ENCODE data around the gene LKAAEAR1.

The LKAAEAR1 gene

DNA sequence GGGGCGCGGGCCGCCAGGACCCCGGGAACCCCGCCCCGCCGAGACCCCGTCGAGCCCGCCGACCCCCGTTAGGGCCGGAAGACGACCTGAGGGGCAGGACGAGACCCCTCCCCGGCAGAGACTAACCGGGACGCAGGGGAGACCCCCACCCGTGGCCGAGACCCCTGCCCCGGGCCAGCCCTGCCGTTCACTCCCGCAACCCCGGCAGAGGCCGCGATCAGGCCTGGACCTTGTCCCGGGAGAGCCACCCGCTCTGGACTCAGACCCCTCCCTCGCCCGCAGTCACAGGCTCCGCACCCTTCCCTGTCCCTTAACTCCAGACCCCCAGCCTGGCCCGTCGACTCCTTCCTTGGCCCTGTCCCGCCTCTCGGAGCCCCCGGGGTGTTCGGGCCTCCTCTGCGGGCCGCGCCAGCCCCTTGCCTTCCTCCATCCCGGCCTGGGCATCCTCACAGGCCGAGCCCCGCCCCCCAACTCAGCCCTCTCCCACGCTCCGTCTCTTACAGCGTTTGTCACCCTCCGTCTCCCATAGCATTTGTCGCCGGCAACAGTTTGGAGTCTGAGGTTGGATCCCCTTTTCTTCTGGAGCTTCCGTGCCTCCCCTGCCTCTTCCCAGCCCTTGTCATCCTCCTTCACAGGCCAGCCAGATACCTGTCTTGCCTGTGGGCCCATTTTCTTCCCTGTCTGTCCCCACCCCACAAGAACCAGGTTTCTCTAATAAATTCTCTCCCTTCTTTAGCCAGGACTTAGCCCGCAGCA lies 20.6 kb downstream of the LKAAEAR1 start:
- peak; percentile 58 for DNase-seq

DNA sequence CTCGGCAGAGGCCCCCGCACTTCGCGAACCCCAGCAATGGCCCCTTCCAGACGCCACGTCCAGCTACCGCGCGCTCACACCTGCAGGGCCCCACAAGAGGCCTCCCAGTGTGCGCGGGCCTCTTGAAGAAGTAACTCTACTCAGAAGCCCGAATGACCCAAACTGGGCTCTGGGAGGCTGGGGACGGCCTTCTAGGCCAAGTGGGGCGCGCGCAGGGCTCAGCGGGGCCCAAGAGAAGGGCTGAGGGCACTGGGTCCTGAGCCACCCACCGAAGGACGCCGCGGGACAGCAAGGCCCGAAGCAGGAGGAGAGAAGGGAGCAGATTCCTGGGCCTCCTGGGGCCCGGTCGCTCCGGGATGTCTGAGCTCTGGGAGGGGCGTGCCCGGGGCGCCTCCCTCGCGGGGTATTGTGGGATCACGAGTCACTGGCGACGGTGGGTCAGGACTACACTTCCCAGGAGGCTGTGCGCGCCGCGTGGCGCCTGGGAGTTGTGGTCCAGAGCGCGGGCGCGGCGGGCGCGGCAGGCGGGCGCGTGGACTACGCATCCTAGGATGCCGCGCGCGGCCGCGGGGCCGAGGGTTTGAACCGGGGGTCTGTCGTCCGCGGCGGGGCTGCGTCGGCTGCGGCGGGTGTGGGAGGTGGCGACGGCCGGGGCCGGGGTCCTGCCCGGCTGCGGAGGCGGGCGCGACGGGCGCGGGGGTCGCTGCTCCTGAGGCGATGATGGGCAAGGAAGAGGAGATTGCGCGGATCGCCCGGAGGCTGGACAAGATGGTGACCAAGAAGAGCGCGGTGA lies 21.4 kb downstream of the LKAAEAR1 start, which contains the start of gene TCEA2:
TCEA2 (plus strand) TSS at position 603 of the 793 bp plus-strand sequence; CDS start at position 718, 115 bp downstream.
- peak; percentile 96 for DNase-seq

DNA sequence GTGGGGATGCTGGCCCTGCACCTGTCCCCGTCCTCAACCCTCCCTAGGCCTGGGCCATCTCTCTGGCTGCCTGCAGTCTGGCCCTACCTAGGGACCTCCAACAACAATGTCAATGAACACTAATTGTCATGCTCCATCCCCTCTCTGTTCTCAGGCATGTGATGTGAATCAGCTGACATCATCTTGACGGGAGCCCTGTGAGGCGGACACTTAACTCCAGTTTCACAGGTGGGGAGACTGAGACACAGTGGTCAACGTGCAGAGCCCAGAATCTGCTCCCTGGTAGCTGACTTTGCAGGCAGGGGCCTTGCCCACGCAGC lies 22.0 kb downstream of the LKAAEAR1 start:
- no peak for DNase-seq

DNA sequence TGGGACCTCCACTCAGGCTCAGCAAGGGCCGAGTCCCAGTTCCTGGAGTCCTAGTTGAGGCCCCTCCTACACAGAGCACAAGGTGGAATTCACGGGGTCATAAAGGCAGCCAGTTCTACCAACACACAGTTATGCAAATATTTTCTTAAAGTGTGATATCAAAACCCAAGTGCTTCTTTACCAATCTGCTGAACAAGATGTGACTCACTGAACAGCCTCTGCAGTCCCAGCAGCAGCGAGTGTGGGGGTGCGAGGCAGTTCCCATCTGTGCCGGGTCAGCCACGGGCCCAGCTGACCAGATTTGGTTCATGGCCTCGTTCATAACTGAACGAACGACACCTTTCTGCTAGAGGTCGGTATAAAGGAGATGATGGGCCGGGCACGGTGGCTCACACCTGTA lies 25.7 kb downstream of the LKAAEAR1 start:
- DNase-seq = no peak

DNA sequence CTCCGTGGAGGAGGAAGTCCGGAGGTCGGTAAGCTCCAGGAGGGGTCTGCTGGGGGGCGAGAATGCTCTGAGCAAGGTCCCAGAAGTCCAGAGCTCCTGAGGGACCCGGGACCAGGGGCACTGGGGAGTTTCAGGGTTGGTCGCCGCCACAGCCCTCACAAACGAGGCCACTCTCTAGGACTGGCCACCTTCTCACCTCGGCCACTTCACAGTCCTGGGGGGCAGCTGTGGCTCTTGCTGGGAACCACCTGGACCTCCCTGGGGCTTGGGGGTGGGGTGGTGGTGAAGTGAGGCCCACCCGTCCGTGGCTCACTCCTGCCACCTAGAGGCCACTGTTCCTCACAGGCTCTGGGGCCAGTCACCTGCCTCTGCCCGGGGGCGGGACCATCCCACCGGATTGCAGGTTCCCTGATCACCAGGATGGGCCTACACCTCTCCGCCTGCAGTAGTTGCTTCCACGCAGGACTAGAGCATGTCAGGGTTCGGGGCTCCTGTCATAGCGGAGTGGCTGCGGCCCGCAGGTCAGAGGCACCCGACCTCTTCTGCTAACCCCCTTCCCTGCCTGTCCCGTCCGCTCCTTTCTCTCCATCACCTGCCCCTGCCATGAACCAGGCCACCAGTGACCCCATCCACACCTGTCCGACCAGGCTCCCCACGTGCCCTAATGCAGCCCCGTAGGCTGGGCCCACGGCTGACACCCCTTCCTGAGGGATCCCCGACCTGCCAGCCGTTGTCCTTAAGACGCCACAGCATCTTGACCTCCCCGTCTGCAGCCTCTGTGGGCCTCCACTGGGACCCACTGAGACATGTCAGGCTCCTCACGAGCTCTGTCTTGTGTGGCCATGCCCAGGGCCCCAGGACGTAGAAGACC lies 26.3 kb downstream of the LKAAEAR1 start:
- DNase-seq = peak; percentile 63

DNA sequence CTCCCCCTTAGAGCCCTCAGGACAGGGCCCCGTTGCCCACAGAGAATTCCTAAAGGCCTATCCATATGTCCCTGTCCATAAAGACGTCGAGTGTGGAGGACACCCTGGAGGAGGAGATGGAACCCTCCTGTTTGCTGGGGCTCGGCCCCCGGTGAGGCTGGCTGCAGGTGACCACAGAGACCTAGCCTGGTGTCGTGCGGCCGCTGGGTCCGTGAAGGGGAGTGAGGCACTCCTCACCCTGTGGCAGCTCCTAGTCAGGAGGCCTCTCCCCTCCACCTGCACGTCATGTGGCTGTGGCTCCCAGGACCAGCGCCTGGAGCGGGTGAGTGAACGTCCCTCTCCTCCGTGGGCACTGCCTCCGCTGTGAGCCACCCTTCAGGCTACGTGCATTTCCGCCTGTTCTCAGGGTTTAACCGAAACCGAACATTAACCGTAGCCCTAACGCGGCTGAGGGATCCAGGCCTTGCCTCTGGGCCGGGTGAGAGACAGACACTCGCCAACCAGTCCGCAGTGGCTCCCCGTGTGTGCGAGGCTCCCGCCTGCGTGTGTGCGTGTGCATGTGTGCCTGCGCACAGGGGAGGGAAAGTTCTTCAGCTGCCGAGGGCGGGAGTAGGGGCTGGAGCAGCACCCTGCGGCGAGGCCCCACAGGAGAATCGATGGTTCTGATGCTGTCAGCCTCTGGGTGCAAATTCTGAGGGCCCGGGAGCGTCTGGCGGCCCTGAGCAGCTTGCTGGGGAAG lies 27.1 kb downstream of the LKAAEAR1 start:
- DNase-seq = no peak

DNA sequence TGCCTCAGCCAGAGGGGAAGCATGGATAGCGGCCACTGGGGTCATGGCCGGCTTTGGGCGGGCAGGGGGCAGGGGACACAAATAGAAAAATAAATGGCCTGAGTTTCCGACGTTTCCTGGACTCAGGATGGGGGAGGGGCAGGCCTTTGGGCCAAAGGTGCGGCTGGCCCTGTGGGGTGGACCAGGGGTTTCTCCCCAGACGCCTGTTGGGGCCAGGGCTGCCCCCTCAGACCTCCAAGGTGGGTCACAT lies 27.6 kb downstream of the LKAAEAR1 start:
- no peak for DNase-seq

DNA sequence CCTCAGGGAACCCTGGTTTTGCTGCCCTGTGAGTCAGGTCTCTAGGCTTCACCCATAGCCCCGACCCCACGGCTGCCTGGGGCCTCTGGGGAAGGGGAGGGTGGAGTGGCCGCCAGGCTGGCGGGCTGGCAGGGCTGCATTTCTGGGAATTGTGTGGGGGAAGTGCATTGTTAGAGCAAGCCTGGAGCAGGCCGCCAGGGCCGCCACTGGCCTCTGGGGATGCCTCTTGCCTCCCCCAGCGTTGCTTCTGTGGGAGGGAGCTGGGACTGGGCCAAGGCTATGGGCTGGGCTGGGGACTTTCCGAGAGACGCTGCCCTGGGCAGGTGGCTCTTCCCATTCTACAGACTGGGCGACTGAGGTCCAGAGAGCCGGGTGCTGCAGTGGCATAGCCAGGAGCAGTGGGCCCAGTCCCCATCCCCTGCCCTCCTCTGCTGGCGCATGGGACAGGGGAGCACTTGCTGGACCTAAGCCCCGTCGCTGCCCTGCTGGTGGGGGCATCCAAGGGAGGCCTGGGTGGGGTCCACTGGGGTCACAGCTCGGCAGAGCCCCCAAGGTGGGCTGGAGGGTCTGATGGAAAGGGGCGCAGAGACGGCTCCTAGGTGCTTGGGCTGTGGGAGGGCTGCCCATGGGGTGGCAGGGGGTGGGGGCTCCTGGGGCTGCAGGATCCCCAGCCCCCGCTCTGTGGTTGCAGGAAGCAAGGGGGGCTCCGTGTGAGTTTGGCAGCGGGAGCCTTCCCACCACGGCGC lies 28.1 kb downstream of the LKAAEAR1 start:
- DNase-seq = no peak

DNA sequence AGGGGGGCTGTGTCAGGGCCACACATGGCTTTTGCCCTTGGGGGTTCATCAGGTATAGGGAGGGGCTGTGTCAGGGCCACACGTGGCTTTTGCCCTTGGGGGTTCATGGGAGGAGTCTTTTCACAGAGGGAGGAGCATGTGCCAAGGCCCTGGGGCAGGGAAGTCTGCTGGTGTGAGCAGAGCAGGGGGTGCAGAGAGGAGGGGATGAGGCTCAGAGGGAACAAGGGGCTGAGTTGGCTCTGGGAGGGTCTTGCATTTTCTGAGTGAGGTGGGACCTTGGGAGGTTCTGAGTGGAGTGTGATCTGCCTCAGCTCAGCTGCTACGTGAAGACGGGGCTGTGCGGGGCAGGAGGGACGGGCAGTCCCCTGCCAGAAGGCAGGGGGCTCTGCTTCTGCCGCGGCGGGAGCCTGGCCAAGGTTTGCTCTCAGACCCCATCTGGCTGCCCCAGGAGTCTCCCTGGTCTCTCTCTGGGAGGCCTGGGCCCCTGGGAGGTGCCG lies 28.8 kb downstream of the LKAAEAR1 start:
- DNase-seq = no peak

DNA sequence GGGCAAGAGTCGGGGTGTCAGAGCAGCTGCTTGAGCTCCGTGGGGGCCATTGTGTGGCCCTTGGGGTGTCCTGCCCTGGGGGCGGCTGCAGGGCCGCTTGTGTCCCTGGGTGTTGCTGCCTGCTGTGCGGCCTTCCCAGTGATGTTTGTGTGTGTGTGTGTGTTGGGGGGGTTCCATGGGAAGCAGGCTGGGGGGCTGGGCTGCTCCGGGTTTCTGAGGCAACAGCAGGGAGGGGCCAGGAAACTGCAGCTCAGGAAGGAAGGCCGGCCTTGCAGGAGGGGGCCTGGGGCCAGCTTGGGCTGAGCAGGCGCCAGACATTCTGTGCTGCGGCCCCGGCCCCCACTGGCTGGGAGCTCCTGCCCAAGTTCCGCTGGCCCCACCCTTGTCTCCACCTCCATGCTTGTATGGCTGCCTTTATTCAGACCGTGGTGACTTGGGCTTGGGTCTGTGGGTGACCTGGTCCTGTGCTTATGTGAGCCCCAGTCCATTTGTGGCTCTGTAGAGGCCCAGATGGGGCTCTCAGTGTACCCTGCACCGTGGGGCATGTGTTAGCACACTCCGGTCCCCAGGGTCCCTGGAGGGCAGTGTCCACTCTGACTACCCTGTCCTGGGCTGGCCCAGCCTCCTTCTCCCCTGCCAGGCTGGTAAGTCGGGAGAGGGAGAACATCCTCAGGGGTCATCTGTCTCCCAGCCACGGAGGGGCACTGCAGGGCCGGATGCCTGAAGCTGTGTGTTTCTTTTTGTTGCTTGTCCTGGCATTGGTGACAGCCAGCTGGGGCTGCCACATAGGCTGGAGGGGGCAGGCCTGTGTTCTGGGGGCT lies 30.1 kb downstream of the LKAAEAR1 start:
- no peak for DNase-seq

DNA sequence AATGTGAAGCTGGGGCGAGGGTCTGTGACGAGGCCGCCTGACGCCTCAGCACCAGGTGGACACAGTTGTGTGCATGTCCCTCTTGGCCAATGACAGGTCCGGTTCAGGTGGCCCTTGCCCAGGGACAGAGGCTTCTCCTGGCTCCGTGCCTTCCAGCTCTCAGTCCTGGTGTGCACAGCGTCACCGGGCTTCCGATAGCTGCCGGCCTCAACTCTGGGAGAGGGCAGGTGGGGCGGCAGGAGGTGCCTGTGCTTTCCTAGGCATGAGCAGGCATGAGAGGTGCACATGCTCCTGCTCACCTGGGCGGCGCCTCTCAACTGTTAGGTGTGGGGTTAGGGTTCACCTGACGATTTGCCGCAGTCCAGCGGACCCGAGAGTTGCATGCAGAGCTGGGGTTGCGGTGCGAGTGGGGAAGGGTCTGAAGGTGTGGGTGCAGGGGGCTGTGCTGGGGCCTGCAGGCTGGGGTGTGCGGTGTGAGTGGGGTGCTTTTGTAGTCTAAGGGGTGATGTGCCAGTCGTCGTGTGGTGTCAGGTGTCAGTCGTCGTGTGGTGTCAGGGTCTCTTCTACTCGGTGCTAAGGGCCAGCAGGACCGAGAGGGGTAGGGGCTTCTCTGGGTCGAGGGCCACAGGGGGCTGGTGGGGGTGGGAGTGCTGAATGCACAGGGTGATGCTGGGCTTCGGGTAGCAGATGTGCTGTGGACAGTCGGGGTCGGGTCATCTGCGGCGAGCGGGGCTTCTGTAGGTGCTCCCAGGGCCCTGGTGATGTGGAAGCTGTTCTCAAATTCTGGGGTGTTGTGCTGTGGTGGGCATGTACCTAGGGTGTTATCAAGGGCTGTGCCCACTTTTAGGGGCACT lies 31.0 kb downstream of the LKAAEAR1 start:
- no peak for DNase-seq

DNA sequence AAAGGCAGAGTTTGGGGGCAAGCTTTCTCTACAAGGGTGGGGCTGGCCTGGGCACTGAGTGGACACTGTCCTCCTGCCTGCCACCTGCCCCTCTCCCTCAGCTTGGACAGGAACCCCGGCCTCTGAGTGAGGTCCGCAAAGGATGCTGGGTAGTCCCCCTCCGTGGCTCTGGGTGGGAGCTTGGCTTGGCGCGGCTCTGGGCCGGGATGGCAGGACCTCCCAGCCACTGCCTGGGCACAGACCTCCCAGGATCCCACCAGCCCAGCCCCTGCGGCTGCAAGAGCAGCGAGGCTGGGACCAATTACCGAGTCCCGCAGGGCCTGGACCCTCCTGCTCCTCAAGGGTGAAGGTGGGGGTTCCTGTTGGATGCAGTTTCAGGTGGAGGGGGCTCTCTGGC lies 31.9 kb downstream of the LKAAEAR1 start:
- no peak for DNase-seq

DNA sequence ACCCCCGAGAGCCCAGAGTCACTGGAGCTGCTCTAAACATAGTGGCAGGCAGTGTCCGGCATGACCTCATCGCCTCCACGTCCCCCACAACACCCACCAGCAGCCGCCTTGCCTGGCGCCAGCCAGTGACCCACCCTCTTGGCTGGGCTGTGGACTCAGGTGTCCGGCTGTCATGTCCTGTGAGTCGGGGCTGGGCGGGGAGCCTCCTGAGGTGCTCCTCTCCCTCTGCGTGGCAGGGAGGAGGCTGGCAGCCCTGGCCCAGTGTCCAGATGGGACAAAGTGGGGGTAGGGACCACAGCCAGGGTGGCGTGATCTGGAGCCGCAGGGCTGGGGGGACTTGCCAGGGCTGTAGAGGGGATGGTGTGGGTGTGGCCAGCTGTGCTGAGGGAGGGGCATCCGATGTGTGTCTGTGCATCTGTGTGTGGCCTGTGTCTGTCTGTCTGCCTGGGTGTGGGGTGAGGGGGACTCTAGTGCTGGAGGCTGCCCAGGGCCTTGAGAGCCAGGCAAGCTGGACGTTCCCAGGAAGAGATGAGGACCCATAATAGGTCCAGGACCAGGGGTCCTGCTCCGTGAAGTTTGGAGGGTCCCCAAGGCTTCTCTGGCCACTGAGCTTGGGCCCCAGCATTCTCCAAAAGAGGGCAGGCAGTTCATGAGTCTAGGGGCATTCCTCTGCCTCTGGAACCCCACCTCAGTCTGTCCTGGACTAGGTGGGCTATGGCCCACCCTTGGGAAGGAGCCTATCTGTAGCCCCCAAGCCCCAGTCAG lies 32.5 kb downstream of the LKAAEAR1 start:
- no peak for DNase-seq

DNA sequence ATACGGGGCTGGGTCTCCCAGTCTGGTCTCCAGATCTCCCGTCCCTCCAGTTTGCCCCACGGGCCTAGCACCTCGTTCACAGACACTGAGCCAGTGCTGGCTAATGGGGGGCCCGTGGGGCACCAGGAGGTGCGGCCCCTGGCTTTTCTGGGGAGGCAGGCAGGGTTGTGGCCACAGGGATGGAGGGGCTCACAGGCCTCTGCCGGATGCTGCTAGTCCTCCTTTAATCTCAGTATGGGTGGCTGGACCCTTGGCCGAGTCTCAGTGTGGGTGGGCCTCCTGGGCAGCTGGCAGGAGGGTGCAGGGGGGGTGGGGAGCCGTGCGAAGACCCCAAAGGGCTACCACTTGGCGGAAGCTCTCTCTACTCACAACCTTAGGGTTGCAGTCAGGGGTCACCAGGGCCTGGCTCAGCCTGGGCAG lies 33.2 kb downstream of the LKAAEAR1 start:
- no peak for DNase-seq

DNA sequence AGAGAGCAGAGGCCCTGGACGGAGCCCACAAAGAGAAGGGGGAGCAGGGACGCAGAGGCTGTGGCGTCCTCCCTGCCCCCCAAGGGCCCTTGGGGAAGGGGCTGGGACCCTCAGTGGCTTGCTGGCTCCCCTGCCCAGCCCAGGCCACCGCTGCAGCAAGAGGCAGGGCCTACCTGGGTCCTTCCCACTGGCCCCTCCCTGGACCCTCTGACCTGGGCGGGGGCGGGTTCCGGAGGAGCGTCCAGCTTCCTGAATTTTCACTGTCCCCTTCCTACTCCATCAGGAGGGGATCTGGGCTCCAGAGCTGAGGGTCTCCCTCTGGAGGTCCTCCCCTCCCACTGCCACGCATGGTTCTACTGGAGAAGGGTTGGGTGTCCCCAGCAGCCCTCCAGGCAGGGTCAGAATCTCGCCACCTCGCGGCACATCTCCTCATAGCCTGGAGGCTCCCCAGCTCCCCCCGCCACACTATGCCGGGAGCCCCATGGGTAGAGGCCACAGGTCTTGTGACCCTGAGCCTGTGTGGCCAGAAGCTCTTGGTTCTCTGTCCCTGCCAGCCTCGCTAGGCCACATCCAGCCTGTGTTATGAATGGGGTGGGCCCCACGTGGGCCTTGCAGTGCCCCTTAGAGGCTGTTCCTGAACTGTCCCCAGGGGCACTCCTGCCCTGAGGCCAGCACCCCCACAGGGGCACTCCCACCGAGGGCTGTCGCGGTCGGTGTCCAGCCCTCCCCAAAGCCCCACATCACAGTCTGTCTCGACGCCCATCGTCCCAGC lies 33.8 kb downstream of the LKAAEAR1 start:
- DNase-seq = no peak

DNA sequence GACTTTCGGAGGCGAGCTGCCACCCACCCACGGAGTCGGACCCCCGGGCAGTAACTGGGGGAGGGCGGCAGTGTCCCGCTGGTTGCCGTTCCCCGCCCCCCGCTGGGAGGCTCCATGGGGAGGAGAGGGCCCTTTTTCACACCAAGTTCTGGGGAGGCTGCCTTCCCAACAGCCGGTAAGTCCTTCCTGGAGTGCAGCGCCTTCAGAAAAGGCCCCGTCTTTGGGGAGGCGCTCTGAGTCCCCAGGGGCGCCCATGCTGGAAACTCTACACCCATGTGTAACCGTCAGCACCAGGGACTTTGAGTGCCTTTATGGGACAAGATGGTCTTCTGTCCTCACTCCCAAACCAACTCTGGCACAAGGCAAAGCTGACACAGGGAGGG lies 34.3 kb downstream of the LKAAEAR1 start:
- no peak for DNase-seq

DNA sequence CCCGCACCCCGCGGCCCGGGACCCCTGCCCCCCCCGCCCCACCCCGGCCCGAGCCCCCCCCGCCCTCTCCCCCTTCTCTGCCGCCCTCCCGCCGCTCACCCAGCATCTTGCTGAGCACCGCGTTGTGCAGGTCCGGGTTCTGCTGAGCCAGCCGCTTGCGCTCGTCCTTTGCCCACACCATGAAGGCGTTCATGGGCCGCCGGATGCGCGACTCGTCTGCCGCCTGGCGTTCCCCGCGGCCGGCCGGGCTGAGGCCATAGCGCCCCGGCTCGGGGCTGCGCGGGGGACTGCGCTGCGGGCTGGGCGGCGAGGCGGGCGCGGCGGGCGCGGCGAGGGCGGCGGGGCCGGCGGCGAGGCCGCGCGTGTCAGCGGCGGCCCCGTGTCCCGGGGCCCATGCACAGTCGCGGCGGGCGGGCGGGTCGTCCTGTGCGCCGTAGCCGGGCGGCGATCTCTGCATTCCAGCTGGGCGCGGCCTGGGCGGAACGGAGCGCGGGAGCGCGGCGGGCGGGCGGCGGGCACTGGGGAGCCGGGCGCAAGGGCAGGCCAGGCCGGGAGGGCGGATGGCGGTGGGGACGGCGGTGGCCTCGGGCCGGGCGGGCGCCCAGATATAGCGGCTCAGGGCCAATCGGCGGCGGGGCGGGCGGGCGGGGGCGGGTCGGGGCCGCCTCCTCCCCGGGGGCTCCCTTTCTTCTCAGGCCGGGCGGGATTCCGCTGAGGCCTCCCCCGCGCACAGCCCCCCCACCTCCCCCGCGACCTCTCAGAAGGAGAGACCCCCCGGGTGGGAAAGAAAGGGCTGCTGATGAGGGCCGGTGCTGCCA lies 34.9 kb downstream of the LKAAEAR1 start, which contains the start of gene SOX18:
SOX18 (minus strand) TSS at position 580 of the 818 bp plus-strand sequence; CDS start at position 457, 123 bp downstream.
- DNase-seq = peak; percentile 20

Measured in suppressor macrophage treated with lipopolysaccharide for 4 hours (primary cell).